HK-2 (cell line): ENCODE results near the gene EIF4A2.
"Not testable (repeated sequence)": the region's sequence is repeated elsewhere in the genome, so short reads cannot be mapped to it uniquely, and the experiment has no call there.

Experiments used
- DNase-seq: peaks from one replicate; pipeline ENCODE4 v3.0.0-alpha.2; 2018; ENCODE audit not compliant: unreplicated experiment

EIF4A2 gene

GRCh38 chr3:186784820-186785494, 1.6 kb downstream of the EIF4A2 start:
- DNase-seq, result no peak

GRCh38 chr3:186785495-186786018, 2.2 kb downstream of the EIF4A2 start:
- DNase-seq, result no peak

GRCh38 chr3:186786922-186787321, 3.5 kb downstream of the EIF4A2 start:
- DNase-seq, result no peak

GRCh38 chr3:186787642-186788481, 4.5 kb downstream of the EIF4A2 start:
- DNase-seq, result no peak

GRCh38 chr3:186788482-186789370, 5.3 kb downstream of the EIF4A2 start:
- no peak for DNase-seq

- DNase-seq, result no peak
Measured at GRCh38 chr3:186789554-186790260, 6.3 kb downstream of the EIF4A2 start.

GRCh38 chr3:186790261-186790981, 7.0 kb downstream of the EIF4A2 start:
- DNase-seq, result peak; percentile 49

GRCh38 chr3:186798239-186798874, 15.0 kb downstream of the EIF4A2 start:
- DNase-seq, result no peak

GRCh38 chr3:186800285-186800684, 16.9 kb downstream of the EIF4A2 start:
- DNase-seq, result no peak

- DNase-seq, result no peak
Measured at GRCh38 chr3:186802701-186803100, 19.3 kb downstream of the EIF4A2 start.

GRCh38 chr3:186803447-186803846, 20.1 kb downstream of the EIF4A2 start:
- DNase-seq, result not testable (repeated sequence)

- DNase-seq, result peak; percentile 87
Measured at GRCh38 chr3:186806089-186807055, 23.0 kb downstream of the EIF4A2 start, which contains the start of gene RFC4. Gene RFC4 (minus strand): TSS chr3:186806482. CDS start chr3:186804713, 1,769 bp downstream.

- no peak for DNase-seq
Measured at GRCh38 chr3:186807231-186807630, 23.9 kb downstream of the EIF4A2 start.

- no peak for DNase-seq
Measured at GRCh38 chr3:186810336-186810996, 27.1 kb downstream of the EIF4A2 start.

GRCh38 chr3:186811313-186811712, 27.9 kb downstream of the EIF4A2 start:
- DNase-seq, result not testable (repeated sequence)

GRCh38 chr3:186814100-186814499, 30.7 kb downstream of the EIF4A2 start:
- no peak for DNase-seq

GRCh38 chr3:186815435-186815834, 32.1 kb downstream of the EIF4A2 start:
- DNase-seq, result no peak

- DNase-seq, result no peak
Measured at GRCh38 chr3:186818516-186818915, 35.1 kb downstream of the EIF4A2 start.
